BE2C (cell line): ENCODE data around the gene SPATA6L.

Experiments used
- DNase-seq: peaks from one replicate; pipeline ENCODE4 v3.0.0-alpha.2; 2020
- H3K27me3 ChIP-seq: fragments of 250-450 bp; sonication (Bioruptor Pico); 2 replicates; pipeline ENCODE4 v1.5.1; 2020; ENCODE audit warnings: mild to moderate bottlenecking
- H3K36me3 ChIP-seq: fragments of 250-450 bp; sonication (Bioruptor Pico); 2 replicates; pipeline ENCODE4 v1.5.1; 2020; ENCODE audit warnings: mild to moderate bottlenecking
- H3K4me1 ChIP-seq: fragments of 250-450 bp; sonication (Bioruptor Pico); 2 replicates; pipeline ENCODE4 v1.5.1; 2020
- H3K4me3 ChIP-seq: 2 replicates; pipeline ENCODE4 v1.5.1; 2011; ENCODE audit warnings: low read depth, low read length
- H3K9me3 ChIP-seq: fragments of 250-450 bp; sonication (Bioruptor Pico); 2 replicates; pipeline ENCODE4 v1.5.1; 2020
- TF ChIP-seq, protein P1 (sequence below): IDR thresholded peaks from 2 replicates; pipeline ENCODE4 v1.5.1; 2012; ENCODE audit warnings: mild to moderate bottlenecking, low read depth, low read length

Gene SPATA6L

GRCh38 chr9:4706021-4706420 lies 39.7 kb upstream of the SPATA6L start:
- Histone ChIP-seq H3K4me1 (no peaks in the 10 kb centered on the region), H3K27me3 (no peaks in the 10 kb centered on the region), H3K4me3 (no peak overlapping the region), H3K9me3 (no peaks in the 10 kb centered on the region), H3K36me3 (peaks cover 19% of the 10 kb centered on the region)
- TF ChIP-seq, protein P1, sequence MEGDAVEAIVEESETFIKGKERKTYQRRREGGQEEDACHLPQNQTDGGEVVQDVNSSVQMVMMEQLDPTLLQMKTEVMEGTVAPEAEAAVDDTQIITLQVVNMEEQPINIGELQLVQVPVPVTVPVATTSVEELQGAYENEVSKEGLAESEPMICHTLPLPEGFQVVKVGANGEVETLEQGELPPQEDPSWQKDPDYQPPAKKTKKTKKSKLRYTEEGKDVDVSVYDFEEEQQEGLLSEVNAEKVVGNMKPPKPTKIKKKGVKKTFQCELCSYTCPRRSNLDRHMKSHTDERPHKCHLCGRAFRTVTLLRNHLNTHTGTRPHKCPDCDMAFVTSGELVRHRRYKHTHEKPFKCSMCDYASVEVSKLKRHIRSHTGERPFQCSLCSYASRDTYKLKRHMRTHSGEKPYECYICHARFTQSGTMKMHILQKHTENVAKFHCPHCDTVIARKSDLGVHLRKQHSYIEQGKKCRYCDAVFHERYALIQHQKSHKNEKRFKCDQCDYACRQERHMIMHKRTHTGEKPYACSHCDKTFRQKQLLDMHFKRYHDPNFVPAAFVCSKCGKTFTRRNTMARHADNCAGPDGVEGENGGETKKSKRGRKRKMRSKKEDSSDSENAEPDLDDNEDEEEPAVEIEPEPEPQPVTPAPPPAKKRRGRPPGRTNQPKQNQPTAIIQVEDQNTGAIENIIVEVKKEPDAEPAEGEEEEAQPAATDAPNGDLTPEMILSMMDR = no peak
- no peak for DNase-seq

DNA sequence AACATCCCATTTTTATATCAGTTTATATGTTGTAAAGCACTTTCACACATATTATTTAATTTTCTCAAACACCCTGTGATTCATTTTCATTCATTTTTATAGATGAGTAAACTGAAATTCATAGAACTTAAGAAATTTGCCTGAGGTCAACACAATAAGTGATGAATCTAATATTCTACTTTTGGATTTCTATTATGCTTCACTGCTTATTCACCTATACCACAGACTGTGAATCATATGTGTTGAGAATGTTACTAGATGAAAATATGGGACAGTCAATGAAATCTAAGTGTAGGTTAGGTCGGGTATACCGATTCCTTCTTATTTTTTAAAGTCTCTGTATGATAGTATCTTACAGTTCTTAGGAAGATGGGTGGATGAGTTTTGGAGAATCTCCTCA lies 37.8 kb upstream of the SPATA6L start:
- TF ChIP-seq, protein P1 = no peak
- no peak overlapping the region for H3K4me3 ChIP-seq
- no peaks in the 10 kb centered on the region for H3K9me3 ChIP-seq
- H3K27me3 ChIP-seq = no peaks in the 10 kb centered on the region
- H3K4me1 ChIP-seq = no peaks in the 10 kb centered on the region
- DNase-seq = no peak
- peaks cover 21% of the 10 kb centered on the region for H3K36me3 ChIP-seq

GRCh38 chr9:4701526-4701925 lies 35.2 kb upstream of the SPATA6L start:
- no peaks in the 10 kb centered on the region for H3K27me3 ChIP-seq
- TF ChIP-seq, protein P1 = no peak
- no peak overlapping the region for H3K4me3 ChIP-seq
- no peaks in the 10 kb centered on the region for H3K9me3 ChIP-seq
- H3K36me3 ChIP-seq = peaks cover 9% of the 10 kb centered on the region; the same call in 1 of the 2 replicates
- DNase-seq = no peak
- no peaks in the 10 kb centered on the region for H3K4me1 ChIP-seq

GRCh38 chr9:4700932-4701331 lies 34.7 kb upstream of the SPATA6L start:
- no peak for DNase-seq
- peaks cover 9% of the 10 kb centered on the region; the same call in 1 of the 2 replicates for H3K36me3 ChIP-seq
- no peaks in the 10 kb centered on the region for H3K4me1 ChIP-seq
- no peaks in the 10 kb centered on the region for H3K9me3 ChIP-seq
- no peaks in the 10 kb centered on the region for H3K27me3 ChIP-seq
- H3K4me3 ChIP-seq = no peak overlapping the region
- TF ChIP-seq, protein P1 = no peak

DNA sequence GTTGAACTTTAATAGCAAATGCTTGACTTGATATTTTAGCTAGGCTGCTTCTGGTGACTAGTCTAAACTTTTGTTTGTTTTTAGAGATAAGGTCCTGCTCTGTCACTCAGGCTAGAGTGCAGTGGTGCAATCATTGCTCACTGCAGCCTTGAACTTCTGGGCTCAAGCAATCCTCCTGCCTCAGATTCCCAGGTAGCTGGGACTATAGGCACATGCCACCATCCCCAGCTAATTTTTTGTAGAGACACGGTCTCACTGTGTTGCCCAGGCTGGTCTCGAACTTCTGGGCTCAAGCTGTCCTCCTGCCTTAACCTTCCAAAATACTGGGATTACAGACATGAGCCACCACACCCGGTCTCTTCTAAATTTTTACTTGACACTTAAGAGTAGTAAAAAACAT lies 33.8 kb upstream of the SPATA6L start:
- H3K4me3 ChIP-seq = no peak overlapping the region
- H3K36me3 ChIP-seq = peaks cover 9% of the 10 kb centered on the region; the same call in 1 of the 2 replicates
- H3K9me3 ChIP-seq = no peaks in the 10 kb centered on the region
- H3K4me1 ChIP-seq = no peaks in the 10 kb centered on the region
- DNase-seq = no peak
- TF ChIP-seq, protein P1 = no peak
- no peaks in the 10 kb centered on the region for H3K27me3 ChIP-seq

DNA sequence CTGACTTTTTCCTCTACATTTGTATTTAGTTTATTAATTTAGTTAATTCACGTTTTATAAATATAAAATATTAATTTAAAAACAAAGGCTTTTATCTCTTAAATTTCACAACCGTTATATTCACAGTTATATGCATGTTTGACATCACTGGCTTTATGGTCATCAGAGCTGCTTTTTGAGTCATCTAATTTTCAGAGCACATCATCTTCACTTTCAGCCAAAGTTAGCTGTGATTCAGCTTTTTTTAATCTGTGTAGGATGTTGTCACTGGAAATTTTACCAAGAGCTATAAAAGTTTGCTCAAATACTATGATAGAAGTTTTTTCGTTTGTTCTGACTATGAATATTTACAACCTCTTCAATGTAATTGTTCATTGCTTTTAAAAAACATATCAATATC lies 25.5 kb upstream of the SPATA6L start:
- H3K4me1 ChIP-seq = no peaks in the 10 kb centered on the region
- H3K9me3 ChIP-seq = no peaks in the 10 kb centered on the region
- TF ChIP-seq, protein P1 = no peak
- DNase-seq = no peak
- no peaks in the 10 kb centered on the region for H3K27me3 ChIP-seq
- peaks cover 2% of the 10 kb centered on the region for H3K36me3 ChIP-seq
- H3K4me3 ChIP-seq = no peak overlapping the region
